Prostate gland (tissue), 2 donors: ENCODE results near the gene GNB5. TPM values are rescaled to one million over a fixed set of nuclear protein-coding genes. Genes with fewer than 3 reads are reported as not detected.

ENCODE experiments used
- DNase-seq: peaks from one replicate; pipeline ENCODE4 v3.0.0-alpha.2; 2019; ENCODE audit warnings: low spot score
- H3K27ac ChIP-seq, 2 donors: fragments of 200-600 bp; sonication (generic); 2 replicates each; pipeline ENCODE4 v1.5.1; 2017 to 2019
- H3K27me3 ChIP-seq: fragments of 200-600 bp; sonication (generic); replicated peaks from 2 replicates; pipeline ENCODE4 v1.5.1; 2019; ENCODE audit not compliant: insufficient read depth
- H3K36me3 ChIP-seq, 2 donors: fragments of 200-600 bp; sonication (generic); 1 replicate in 1 of 2; 2 replicates in 1 of 2; pipeline versions ENCODE4 v1.5.1 to v1.8.1; 2017 to 2019
- H3K4me1 ChIP-seq: fragments of 200-600 bp; sonication (generic); replicated peaks from 2 replicates; pipeline ENCODE4 v1.5.1; 2019
- H3K4me3 ChIP-seq, 2 donors: fragments of 200-600 bp; sonication (generic); 2 replicates each; pipeline ENCODE4 v1.5.1; 2017 to 2019
- H3K9me3 ChIP-seq: fragments of 200-600 bp; sonication (generic); 2 replicates; pipeline ENCODE4 v1.5.1; 2017
- CTCF ChIP-seq, 4 experiments: fragments of 200-600 bp in 2 of 4; fragments of 450-650 bp in 2 of 4; sonication (generic) in 2 of 4; IDR thresholded peaks; 1 replicate in 3 of 4; 2 replicates in 1 of 4; pipeline ENCODE4 v1.5.1; 2016 to 2019; ENCODE audit warnings: antibody characterized with exemption in 4 of 4, mild to moderate bottlenecking in 2 of 4, moderate library complexity in 2 of 4
- POLR2A ChIP-seq: fragments of 450-650 bp; IDR thresholded peaks from one replicate; pipeline ENCODE4 v1.6.1; 2016; ENCODE audit warnings: antibody characterized with exemption, mild to moderate bottlenecking
- POLR2AphosphoS5 ChIP-seq: sonication (generic); formaldehyde crosslinking; IDR thresholded peaks from one replicate; pipeline ENCODE4 v1.6.1; 2017; ENCODE audit warnings: antibody characterized with exemption
- WGBS: methylation state at CpG from one replicate; pipeline ENCODE4 v1.1.5; 2018; 5-methylcytosine and 5-hydroxymethylcytosine counted together
- intact Hi-C: fragments of 100-400 bp; cut with DNase I; formaldehyde crosslinking; loops from one replicate; pipeline ENCODE4 v1.14.2; 2022
- total RNA-seq, 2 donors: library from RNA; depleted of rRNA; stranded (reverse); fragments of >200 nt; gene quantifications; one replicate each; pipeline ENCODE4 v1.1.0, GENCODE V29; 2016

The GNB5 gene
- total RNA-seq, 2 donors from 2014 or later: 23.3 to 85.7 TPM

- Histone ChIP-seq H3K36me3 (no peaks in the 10 kb centered on the region), H3K4me1 (no peaks in the 10 kb centered on the region), H3K27me3 (no peaks in the 10 kb centered on the region), H3K27ac (no peak overlapping the region), H3K9me3 (no peaks in the 10 kb centered on the region), H3K4me3 (no peak overlapping the region)
- TF ChIP-seq POLR2A (no peak), POLR2AphosphoS5 (no peak), CTCF (IDR thresholded peaks at IDR 0.05) (no peak)
- DNase-seq: no peak
- intact Hi-C loops: loop anchor here (5.0 kb wide), 1 partner anchor 257 kb away; no protein-coding TSS in a partner anchor
- 82% methylated on average over 11 of the region's 11 CpGs for WGBS
Measured at GRCh38 chr15:52143873-52144272, 47.3 kb downstream of the GNB5 start.

GRCh38 chr15:52140646-52141045, 50.5 kb downstream of the GNB5 start:
- WGBS: 86% methylated on average over 4 of the region's 4 CpGs
- no peaks in the 10 kb centered on the region for H3K27me3 ChIP-seq
- H3K4me3 ChIP-seq: no peak overlapping the region
- no peaks in the 10 kb centered on the region for H3K4me1 ChIP-seq
- TF ChIP-seq POLR2A: no peak
- TF ChIP-seq POLR2AphosphoS5: no peak
- TF ChIP-seq CTCF (IDR thresholded peaks at IDR 0.05): no peak
- intact Hi-C loops: loop anchor here (5.0 kb wide), 1 partner anchor 253 kb away; no protein-coding TSS in a partner anchor
- DNase-seq: no peak
- no peaks in the 10 kb centered on the region for H3K36me3 ChIP-seq
- H3K27ac ChIP-seq: no peak overlapping the region
- no peaks in the 10 kb centered on the region for H3K9me3 ChIP-seq

- H3K4me1 ChIP-seq: no peaks in the 10 kb centered on the region
- no peaks in the 10 kb centered on the region for H3K27me3 ChIP-seq
- 72% methylated on average over 17 of the region's 17 CpGs for WGBS
- H3K9me3 ChIP-seq: no peaks in the 10 kb centered on the region
- H3K27ac ChIP-seq: no peak overlapping the region
- no peak overlapping the region for H3K4me3 ChIP-seq
- no peaks in the 10 kb centered on the region for H3K36me3 ChIP-seq
- intact Hi-C loops: loop anchor here (5.0 to 10.0 kb wide), 2 partner anchors 65 to 253 kb away; no protein-coding TSS in a partner anchor
- peak; percentile 56 for DNase-seq
- TF ChIP-seq CTCF (IDR thresholded peaks at IDR 0.05) (peak; percentile 66 to 85 (median 70)), POLR2AphosphoS5 (no peak)
Measured at GRCh38 chr15:52139599-52140462, 51.4 kb downstream of the GNB5 start.

GRCh38 chr15:52137432-52138357, 53.5 kb downstream of the GNB5 start:
- Histone ChIP-seq H3K9me3 (no peaks in the 10 kb centered on the region), H3K27ac (no peak overlapping the region), H3K4me3 (no peak overlapping the region), H3K27me3 (no peaks in the 10 kb centered on the region), H3K36me3 (no peaks in the 10 kb centered on the region), H3K4me1 (no peaks in the 10 kb centered on the region)
- intact Hi-C loops: loop anchor here (10.0 kb wide), 1 partner anchor 63 kb away; no protein-coding TSS in a partner anchor
- DNase-seq: no peak
- TF ChIP-seq POLR2AphosphoS5 (no peak), POLR2A (no peak), CTCF (IDR thresholded peaks at IDR 0.05) (no peak)
- 89% methylated on average over 12 of the region's 12 CpGs for WGBS
